Fibroblast of the aortic adventitia (primary cell): Measurements from ENCODE around the gene U2AF1L4. TPM values are rescaled to one million over a fixed set of nuclear protein-coding genes. Genes with fewer than 3 reads are reported as not detected.

ENCODE experiments used
- DNase-seq: peaks from one replicate; pipeline ENCODE4 v3.0.0-alpha.2; 2010; ENCODE audit warnings: low read depth
- H3K4me3 ChIP-seq: 2 replicates; pipeline ENCODE4 v1.5.1; 2011; ENCODE audit warnings: low read depth, mild to moderate bottlenecking, control low read depth, low read length, moderate library complexity
- CTCF ChIP-seq: IDR thresholded peaks from 2 replicates; pipeline ENCODE4 v1.5.1; 2011; ENCODE audit warnings: mild to moderate bottlenecking, low read length, control low read depth, inconsistent platforms; ENCODE audit not compliant: insufficient read depth
- total RNA-seq: library from RNA; depleted of rRNA; stranded (reverse); fragments of >200 nt; gene quantifications from 2 replicates; pipeline ENCODE4 v1.2.3, GENCODE V29; 2012; ENCODE audit warnings: low replicate concordance

U2AF1L4 gene
- total RNA-seq, 1 donor, result 5.8 TPM

- H3K4me3 ChIP-seq, result no peak overlapping the region
- no peak for DNase-seq
- TF ChIP-seq CTCF, result no peak
Observed at GRCh38 chr19:35789978-35790944, 45.0 kb upstream of the U2AF1L4 start.

GRCh38 chr19:35789195-35789977 is 44.2 kb upstream of the U2AF1L4 start:
- DNase-seq, result no peak
- TF ChIP-seq CTCF, result no peak
- no peak overlapping the region for H3K4me3 ChIP-seq

- no peak for DNase-seq
- TF ChIP-seq CTCF, result no peak
- H3K4me3 ChIP-seq, result no peak overlapping the region
Observed at GRCh38 chr19:35788205-35788960, 43.2 kb upstream of the U2AF1L4 start.

DNA sequence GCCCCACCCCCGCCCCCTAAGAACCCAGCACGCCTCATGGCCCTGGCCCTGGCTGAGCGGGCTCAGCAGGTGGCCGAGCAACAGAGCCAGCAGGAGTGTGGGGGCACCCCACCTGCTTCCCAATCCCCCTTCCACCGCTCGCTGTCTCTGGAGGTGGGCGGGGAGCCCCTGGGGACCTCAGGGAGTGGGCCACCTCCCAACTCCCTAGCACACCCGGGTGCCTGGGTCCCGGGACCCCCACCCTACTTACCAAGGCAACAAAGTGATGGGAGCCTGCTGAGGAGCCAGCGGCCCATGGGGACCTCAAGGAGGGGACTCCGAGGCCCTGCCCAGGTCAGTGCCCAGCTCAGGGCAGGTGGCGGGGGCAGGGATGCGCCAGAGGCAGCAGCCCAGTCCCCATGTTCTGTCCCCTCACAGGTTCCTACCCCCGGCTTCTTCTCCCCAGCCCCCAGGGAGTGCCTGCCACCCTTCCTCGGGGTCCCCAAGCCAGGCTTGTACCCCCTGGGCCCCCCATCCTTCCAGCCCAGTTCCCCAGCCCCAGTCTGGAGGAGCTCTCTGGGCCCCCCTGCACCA is 42.1 kb upstream of the U2AF1L4 start:
- no peak for DNase-seq
- no peak overlapping the region for H3K4me3 ChIP-seq
- TF ChIP-seq CTCF, result no peak

DNA sequence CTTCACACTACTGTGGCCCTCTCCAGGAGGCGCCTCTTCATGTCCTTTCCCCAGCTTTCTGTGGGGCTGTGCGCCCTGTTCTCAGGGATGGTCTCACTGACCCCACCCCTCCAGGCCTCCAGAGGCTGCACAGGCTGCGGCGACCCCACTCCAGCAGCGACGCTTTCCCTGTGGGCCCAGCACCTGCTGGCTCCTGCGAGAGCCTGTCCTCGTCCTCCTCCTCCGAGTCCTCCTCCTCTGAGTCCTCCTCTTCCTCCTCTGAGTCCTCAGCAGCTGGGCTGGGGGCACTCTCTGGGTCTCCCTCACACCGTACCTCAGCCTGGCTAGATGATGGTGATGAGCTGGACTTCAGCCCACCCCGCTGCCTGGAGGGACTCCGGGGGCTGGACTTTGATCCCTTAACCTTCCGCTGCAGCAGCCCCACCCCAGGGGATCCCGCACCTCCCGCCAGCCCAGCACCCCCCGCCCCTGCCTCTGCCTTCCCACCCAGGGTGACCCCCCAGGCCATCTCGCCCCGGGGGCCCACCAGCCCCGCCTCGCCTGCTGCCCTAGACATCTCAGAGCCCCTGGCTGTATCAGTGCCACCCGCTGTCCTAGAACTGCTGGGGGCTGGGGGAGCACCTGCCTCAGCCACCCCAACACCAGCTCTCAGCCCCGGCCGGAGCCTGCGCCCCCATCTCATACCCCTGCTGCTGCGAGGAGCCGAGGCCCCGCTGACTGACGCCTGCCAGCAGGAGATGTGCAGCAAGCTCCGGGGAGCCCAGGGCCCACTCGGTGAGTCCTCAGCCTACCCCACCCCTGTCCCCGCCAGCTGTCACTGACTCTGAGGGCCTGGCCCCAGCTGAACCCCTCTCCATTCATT is 41.3 kb upstream of the U2AF1L4 start:
- DNase-seq, result no peak
- no peak overlapping the region for H3K4me3 ChIP-seq
- no peak for TF ChIP-seq CTCF
